Measurements from ENCODE around the gene PKNOX2.

GRCh38 chr11:125343086-125343717, 178.7 kb downstream of the PKNOX2 start:
- TF ChIP-seq POLR2A (IDR thresholded peaks at IDR 0.05; ENCODE audit: low read length) (no peak), GATA1 (IDR thresholded peaks at IDR 0.05; ENCODE audit: low read depth, low read length) (no peak)
